GM21576 (cell line): ENCODE measurements around the gene ACIN1.

Experiments
- ATAC-seq: cut with Tn5 transposase; IDR thresholded peaks from one replicate; pipeline ENCODE4 v1.9.1; 2021; ENCODE audit warnings: mild to moderate bottlenecking, moderate library complexity; ENCODE audit not compliant: unreplicated experiment

Gene ACIN1

DNA sequence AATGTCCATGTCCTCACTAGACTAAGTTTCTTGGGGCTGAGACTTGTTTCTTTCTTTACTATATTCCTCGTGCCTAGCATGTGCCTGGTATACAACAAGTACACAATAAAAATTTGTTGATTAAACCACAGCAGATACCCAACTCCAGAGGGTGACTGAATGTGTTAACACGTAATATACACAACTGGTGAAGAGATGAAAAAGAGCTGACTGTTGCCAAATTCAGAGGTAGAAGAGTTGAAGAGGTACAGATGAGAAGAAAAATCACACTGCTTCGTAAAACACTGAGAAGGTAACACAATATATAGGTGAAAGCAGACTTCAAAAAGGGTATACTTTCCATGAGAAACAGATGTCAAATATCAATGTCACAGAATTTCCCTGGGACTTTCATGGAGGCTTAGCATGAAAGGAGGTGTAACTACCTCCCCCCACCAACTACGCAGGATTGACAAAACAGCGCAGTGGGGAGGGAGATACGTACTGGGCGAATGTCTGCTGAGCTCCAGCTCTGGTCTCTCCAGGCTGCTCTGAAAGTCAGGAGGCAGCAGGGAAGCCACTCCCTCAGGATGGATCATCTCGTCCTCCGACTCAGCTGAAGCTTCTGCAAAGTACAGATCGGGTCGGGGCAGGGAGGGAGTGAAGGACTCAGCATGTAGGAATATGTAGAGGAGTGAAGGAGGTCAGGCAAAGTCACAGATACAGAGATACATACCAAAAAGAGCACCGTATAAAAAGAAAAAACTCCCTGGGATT, 5.3 kb downstream of the ACIN1 start:
- no peak for ATAC-seq

DNA sequence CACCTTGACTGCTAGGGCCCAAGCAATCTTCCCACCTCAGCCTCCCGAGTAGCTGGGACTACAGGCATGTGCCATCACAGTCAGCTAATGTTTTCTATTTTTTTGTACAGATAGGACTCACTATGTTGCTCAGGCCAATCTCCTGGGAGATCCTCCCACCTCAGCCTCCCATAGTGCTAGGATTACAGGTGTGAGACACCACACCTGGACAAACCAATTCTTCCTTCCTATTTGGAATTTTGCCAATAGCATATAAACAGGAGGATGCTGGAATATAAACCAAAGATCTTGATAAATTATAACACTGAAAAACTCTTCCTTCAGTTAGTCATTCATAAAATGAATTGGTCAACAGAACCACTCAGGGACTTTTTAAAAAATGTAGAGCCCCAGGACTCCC, 8.4 kb downstream of the ACIN1 start:
- no peak for ATAC-seq

DNA sequence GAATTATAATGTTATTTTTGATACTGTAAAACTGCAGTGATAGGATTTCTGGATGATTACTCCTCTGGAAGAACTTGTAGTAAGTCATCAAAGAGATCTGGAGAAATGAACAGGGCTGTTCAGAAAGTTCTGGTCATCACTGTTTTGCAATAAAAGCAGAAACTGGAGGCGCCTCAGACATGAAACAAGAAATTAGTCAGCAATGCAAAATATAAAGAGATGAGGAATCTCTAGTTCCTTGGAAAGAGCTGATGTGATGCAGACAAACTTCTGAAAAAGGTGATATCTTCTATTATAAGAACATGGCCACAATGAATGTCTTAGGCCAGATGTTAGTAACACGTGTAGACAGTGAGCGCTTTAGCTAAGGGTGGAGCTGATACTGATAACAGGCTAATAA, 9.5 kb downstream of the ACIN1 start:
- ATAC-seq, result no peak

DNA sequence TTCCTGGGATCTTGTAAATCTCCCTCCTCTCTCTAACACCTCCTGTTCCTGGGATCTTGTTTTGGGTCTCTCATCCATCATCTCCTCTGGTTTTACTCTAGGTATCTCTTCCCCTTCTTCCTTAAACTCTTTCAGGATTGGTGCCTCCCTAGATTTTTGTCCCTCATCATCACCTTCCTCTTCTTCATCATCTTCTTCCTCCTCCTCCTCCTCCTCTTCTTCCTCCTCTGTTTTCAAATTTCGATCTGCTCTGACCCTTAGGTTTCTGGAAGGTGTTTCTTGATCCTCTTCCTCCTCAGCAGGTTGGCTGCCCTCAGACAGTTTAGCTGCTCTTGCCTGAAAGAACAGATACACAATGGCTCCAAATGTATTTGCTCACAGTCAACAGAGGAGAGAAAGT, 14.5 kb downstream of the ACIN1 start:
- no peak for ATAC-seq

DNA sequence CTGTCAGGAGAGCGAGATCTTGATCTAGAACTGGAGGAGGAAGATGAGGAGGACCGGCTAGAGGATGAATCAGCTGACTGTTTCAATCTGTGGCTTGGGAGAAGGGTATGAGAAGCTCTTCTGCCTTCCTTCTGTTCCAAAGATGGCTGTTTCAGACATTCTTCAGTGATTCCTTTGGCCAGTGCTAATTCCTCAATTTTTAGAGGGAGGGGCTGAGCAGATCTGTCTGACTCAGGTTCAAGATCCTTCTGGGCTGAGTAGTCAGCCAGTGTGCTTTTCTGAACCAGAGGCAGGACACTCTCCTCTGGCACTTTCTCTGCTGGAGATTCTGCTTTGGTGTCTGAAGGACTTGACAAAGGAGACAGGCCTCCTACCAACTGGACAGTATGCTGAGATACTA, 15.2 kb downstream of the ACIN1 start:
- ATAC-seq, result no peak

DNA sequence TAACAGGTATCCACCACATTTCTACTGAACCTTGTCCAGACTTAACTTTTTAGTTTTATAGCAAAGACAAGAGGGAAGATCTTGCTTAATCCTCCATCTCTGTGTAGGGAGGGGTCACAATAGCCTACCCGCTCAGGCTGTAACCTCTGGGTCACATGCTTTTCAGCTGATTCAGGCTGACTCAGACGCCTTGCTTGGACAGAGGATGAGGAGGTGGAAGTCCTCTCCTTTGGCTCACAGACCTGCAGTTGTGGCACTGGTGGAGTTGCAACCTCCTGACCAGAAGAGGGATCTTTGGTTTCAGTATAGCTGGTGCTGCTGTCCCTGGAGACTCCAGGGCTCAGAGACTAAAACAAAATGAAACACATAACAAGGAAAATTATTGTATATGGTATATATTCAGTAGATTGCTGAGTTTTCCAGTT, 16.2 kb downstream of the ACIN1 start:
- ATAC-seq, result no peak

DNA sequence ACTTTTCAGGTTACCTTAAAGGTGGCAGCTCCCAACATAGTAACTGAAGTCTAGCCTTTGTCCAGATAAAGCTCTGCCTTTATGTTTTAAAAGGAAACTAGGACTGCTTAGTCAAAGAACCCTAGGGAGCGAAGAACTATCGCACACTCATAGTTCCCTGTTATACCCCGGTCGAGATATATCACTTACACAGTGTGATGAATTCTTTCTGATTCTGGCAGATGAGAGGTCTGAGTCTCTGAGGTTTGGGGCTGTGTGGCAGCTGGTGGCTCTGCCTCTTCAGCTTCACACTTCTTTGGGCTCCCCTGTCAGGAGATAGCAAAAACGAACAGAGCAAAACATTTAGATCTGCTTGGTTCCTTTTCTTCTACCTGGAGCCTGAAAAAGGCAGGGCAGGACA, 17.0 kb downstream of the ACIN1 start:
- no peak for ATAC-seq

DNA sequence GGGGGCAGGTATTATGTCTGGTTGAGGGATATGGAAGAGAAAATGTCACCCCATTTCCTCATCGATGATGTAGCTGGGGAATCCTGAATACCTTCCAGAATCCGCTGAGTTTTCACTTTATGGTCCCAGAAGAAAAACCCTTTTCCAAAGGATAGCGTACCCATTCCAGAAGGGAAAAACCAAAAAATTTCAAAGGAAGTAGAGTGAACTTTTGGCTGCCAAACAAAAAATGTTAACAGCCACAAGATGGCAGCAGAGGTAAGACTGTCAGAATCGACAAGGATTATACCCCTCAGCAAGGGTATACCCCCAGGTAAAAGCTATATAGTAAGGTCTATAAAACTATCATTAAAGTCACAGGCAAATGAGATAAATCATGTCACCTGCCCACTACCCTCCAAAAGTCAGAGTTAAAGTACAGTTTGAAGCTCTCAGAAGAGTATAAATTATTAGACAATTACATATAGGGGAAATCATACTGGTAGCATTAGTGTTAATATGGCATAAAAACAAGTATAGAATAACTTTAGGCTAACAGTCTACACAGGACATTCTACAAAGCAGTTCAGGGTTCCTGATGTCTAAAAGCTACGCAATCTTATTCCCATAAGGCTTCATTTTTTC, 18.0 kb downstream of the ACIN1 start:
- no peak for ATAC-seq

DNA sequence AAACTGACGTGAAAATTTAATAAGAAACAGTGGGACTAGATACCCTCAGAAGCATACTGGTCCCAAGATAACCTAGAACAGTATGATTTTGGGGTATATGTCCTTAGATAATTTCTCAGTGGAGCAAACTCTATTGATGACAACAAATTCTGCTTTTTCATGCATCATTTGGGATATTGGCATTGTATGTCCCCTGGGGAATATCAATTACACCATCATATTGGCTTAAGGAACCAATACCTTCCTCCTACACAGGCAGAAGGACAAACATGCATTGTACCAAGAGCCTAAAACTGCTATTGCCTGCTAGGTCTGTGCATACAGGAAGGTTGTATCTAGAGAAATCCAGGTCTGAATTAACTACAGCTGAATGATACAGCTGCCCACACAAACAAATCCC, 20.0 kb downstream of the ACIN1 start:
- no peak for ATAC-seq

DNA sequence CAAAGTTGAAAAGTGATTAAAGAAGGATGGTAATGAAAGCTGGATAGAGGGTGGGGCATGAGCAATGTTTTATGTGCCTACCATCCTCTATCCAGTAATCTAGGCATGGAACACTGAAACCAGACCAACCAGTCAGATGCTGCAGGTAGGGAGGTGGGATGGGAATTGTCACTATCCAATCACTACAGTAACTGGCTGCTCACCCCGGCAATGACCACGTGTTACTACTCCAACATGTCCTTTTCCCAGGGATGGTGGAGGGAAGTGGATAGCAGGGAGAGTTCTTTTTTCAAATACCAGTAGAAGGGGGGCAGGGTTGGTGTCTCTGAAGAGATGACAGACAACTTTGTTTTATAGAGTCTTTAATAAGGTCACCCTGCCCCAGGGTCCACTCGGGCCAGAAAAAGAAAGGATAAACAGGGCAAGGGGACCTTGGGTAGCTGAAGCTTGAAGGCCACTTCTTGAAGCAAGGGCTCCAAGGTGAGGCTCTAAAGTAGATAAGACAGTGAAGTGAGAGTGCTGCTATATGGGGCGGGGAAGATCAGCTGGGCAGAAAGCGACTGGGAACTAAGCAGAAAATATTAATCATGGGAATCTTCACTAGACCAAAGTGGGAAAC, 22.9 kb downstream of the ACIN1 start:
- ATAC-seq, result no peak

DNA sequence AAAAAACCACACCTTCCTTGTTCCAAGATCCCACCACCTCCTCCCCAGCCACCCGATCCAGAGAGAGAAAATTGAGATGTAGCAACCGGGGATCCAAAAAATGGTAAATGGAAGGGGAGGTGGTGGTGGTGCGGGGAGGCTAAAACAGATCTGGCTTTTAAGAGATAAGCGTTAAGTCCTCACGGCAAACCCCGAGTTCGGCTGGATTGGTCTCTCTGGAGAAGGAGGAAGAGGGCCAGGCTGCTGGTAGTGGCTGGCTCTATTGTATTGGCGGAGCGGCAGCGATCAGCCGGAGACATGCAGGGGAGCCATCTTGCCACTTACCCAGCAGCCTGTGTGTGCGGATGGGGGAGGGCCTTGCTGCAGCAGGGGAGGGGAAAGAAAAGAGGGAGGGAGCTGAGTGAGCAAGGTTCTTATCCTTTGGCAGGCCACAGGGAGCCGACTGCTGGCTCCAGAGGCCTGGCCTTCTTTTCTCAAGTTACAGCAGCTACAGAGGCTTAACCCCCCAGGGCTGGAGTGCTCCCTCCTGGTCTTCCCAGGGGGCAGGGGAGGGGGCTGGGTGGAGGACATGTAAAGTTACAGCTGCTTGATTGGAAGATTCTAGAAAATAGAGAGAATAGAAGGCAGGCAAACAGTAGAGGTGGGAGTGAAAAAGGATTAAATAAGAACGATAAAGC, 23.6 kb downstream of the ACIN1 start:
- ATAC-seq, result peak; percentile 90

DNA sequence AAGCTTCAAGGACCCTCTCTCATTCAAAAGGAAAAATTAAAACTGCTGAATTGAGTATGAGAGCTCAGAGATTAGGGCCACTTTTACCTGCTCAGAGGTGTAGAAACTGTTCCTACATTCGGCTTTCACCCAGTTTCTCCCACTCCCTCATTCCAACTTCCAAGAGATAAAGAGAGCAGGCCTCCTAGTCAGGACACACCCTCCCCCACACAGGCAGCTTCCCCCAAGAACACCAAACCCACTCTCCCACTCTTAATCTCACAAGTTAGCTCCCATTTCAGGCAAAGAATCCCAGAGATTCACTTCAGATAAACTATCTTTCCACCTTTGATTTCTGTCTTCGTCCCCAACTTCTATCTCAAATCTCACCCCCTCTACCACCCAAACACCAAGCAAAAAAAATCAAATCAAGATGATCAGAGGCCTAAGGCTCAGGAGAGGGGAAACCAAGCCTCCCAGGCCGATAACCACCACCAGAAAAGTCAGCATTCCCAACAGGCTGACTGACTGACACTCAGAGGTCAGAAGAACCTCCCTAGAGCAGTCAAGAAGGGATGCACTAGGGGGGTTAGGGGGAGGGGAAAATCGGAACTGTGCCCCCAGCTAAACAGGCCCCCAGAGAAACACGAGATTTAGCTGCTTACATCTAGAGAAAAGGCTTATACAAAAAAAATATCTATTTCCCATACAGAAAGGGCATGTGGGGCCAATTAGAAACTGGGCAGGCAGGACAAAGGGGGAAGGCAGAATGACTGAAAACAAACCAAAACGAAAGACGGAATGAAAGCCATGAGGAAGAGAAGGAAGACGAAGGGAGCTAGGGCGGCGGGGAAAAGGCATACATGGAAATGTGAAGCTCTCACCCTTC, 24.4 kb downstream of the ACIN1 start:
- no peak for ATAC-seq

DNA sequence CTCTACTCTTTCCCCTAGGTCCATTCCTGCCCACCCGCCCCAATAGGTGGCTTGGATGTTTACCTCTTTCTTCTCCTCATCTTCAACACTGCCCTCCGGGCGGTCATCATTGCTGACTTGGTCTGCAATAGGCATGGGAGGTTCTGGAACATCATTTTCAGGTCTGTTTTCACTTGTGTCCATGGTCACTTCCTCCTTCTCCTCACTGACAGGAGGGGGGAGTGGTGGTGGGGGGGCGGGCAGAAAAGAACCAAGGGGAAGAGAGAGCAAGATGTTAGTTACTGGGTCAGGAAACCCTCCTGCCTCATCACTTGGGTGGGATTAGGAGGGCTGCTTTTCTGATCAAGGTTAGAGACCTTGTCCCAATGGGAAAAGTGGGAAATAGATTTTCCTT, 25.5 kb downstream of the ACIN1 start:
- ATAC-seq, result no peak

DNA sequence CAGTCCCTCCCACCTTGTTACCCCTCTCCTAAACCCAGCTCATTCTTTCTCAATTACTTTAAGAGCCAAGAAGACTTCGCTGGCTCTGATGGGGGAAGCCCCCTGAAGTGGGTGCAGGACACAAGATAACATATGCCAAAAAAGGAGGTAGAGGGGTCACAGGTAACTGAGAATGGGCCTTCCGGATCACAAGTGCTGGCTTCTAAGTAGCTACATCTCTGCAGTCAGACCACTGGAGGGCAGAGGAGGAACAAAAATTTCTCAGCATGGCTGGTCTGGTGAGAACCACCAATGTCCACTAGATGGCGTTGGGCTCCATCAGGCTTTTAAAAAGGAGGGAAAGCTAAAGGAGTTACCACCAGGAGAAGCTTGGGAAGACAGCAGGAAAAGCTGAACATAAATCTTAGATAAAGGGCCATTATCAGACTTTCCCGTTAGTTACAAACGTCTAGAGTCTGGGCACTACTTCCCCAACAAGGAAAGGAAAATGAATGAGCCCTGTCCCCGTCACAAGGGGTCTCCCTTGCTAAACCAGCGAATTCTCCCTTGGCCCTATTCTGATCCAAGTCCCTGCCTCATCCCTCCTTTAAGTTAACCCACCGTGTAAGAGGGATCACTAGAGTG, 26.0 kb downstream of the ACIN1 start:
- peak; percentile 68 for ATAC-seq

DNA sequence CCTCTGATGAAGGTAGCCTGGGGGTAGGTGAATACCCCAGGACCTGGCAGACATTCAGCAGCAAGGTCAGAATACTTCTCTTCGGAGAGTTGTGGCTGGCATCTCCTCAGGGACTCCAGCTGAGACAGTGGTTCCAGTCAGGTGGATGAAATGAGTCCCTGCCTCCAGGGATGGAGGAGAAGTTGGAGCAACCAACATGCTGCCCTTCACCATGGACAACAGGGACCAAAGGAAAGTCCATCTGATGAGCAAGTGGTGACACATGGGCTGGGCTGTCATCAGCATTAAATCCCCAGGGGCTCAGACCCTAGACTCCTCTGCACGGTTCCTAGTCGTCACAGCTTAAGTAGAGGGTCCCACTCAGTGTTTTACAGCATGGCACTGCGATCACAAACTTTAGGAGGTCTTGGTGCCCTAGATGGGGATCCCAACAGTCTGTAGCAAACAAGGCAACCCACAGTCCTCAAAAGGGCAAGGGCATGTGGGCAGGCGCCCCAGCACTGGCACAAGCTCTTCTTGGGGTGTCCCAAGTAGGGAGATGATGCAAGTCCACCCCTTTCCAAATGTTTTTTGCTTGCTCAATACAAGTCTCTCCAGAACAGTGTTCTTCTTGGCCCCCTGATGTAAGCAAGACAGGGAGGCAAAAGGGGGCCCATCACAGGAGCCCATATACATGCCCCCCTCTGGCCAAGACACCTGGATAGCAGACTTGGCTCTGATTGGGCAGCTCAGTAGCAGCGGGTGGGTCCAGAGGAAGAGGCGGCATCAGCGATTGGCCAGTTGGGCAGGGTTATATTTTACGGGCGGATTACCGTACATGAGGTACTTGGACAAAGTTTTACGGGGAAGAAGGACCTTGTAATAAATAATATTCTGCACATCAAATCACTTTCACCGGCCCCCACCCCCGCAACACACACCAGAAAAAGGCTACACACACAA, 26.8 kb downstream of the ACIN1 start:
- no peak for ATAC-seq

DNA sequence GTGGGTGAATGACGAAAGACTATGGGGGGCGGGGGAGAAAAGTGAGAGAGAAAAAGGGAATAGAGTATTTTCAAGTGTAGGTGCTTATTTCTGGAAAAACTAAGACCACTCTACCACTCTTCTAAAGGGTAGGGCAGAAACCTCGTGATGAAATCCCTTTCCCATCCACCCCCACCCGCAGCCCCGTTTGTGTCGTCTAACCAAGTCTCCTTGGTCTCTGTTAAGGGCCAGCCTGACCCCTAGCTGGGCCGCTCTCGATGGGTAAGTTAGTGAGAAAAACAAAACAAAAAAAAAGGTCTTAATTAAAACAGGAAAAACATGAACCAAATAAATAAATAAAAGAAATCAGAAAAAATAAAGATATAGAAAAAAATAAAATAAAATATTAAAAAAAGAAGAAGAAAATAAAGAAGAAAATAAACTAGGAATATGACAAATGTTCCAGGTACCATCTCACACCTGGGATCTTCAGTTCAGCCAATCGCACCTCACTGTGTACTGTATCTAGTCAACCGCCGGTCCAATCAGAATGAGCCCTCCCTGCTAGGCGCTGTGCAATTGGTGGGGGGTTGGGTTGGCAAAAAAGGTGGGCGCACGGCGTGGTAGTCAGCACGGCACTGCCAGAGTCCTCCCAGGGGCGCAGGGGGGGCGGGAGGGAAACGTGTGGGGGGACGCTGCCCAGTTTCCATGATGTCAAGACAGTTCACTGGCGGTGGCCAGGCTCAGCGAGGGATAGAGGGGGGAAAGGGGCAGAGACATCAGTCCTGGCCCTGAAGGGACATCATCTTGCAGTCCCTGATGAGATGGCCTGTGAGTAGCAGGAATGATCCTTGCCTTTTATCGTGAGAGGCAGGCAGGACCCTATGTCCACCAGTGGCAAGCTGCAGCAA, 27.8 kb downstream of the ACIN1 start:
- no peak for ATAC-seq

DNA sequence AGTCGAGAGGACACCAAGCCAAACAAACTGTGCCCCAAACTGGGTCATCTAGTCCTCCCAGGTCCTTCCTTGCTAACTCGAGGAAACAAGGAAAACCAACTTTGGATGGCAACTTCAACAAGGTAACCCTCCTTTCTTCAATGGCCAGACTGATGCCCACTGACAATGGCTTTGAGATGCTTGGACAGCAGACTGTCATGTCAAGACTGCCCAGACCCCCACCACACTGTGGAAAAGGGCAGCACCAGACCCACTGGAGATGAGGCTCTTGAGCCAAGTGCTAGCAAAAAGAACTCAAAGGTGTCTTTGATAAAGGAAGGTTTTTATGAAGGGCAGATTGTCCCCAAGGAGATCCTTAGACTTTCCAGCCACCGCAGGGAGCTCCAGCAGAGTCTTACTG, 28.6 kb downstream of the ACIN1 start:
- ATAC-seq, result no peak

DNA sequence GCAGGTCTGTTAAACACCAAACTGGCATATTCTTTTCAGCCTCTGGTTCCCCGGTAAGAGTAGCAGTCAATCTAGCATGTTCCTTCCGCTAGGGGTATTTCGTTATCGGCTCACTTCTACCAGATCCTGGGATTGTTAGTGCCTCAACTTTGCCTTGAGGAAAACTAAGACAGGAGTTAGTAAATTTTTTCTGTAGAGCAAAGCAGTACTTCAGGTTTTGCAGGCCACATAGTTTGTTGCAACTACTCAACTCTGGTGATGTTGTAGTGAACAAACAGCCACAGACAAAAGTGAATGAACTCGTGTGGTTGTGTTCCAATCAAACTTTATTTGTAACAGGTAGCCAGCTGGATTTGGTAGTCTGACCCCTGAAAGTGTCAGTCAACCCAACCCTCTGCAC, 31.3 kb downstream of the ACIN1 start:
- no peak for ATAC-seq
